ENCODE measurements around the gene ZNF268. TPM values are rescaled to one million over a fixed set of nuclear protein-coding genes. Genes with fewer than 3 reads are reported as not detected.

The ZNF268 gene
- total RNA-seq, 1 donor from 2014 or later, result 32.4 TPM

DNA sequence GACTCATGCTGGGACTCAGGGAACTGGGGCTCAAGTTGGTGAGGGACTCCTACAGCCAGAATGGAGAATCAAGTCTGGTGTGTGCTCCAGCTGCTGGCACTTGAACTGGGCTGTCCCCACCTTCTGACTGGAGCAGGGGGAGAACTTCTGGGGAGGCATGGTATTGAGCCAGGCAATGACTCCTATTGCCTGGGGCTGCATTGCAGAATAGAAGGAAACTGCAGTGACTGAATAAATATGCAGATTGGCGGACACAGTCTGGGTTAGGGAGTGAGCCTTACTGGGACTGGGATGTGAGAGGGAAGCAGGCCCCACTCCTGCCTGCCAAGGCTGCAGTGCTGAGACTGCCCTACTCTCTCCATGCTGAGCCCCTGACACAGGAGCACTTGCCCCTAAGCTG is 8.8 kb upstream of the ZNF268 start:
- H3K4me1 Mint-ChIP-seq (ENCODE audit: unreplicated experiment), result no peaks in the 10 kb centered on the region
- no peak overlapping the region for H3K4me3 Mint-ChIP-seq
- no peaks in the 10 kb centered on the region for H3K27me3 Mint-ChIP-seq
- no peak for DNase-seq (ENCODE audit: extremely low spot score, unreplicated experiment)
- no peaks in the 10 kb centered on the region for H3K36me3 Mint-ChIP-seq
- no peak overlapping the region for H3K27ac Mint-ChIP-seq
- H3K9me3 Mint-ChIP-seq, result peaks cover 8% of the 10 kb centered on the region
- TF ChIP-seq, protein P1, sequence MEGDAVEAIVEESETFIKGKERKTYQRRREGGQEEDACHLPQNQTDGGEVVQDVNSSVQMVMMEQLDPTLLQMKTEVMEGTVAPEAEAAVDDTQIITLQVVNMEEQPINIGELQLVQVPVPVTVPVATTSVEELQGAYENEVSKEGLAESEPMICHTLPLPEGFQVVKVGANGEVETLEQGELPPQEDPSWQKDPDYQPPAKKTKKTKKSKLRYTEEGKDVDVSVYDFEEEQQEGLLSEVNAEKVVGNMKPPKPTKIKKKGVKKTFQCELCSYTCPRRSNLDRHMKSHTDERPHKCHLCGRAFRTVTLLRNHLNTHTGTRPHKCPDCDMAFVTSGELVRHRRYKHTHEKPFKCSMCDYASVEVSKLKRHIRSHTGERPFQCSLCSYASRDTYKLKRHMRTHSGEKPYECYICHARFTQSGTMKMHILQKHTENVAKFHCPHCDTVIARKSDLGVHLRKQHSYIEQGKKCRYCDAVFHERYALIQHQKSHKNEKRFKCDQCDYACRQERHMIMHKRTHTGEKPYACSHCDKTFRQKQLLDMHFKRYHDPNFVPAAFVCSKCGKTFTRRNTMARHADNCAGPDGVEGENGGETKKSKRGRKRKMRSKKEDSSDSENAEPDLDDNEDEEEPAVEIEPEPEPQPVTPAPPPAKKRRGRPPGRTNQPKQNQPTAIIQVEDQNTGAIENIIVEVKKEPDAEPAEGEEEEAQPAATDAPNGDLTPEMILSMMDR (conservative IDR thresholded peaks at IDR 0.05), result no peak

DNA sequence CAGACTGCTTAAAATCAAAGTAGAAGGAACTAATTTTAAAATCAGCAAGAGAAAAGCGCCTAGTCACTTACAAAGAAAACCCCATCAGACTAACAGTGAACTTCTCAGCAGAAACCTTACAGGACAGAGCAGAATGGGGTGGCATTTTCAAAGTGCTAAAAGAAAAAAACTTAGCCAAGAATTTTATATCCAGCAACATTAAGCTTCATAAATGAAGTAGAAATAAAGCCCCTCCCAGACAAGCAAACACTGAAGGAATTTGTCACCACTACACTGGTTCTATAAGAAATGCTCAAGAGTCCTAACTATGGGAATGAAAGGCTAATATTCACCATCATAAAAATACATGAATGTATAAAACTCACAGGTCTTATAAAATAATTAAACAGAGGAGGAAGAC is 6.4 kb upstream of the ZNF268 start:
- DNase-seq (ENCODE audit: extremely low spot score, unreplicated experiment), result no peak
- Mint-ChIP-seq H3K27ac (no peak overlapping the region), H3K4me1 (ENCODE audit: unreplicated experiment) (no peaks in the 10 kb centered on the region), H3K9me3 (peaks cover 10% of the 10 kb centered on the region), H3K36me3 (no peaks in the 10 kb centered on the region), H3K27me3 (no peaks in the 10 kb centered on the region), H3K4me3 (no peak overlapping the region)
- TF ChIP-seq, protein P1 (conservative IDR thresholded peaks at IDR 0.05), result no peak

DNA sequence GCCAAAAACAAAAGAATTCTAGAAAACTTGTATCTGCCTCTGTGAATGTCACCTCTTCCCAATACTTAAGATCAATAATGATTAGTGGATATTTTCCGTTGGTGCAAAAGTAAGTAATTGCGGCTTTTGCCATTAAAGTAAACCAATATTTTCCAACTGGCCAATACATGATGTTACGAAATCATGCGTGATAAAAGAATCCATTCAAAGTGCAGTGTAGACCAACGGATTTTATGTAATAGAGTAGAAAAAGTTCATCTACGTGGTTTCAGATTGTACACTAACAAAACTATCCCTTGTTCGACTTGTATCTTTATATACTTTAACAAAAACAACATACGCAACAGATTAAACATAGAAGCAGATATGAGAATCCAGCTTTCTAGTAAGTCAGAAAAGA is 626 bp upstream of the ZNF268 start:
- peak overlapping the region; percentile 40 for H3K4me3 Mint-ChIP-seq

DNA sequence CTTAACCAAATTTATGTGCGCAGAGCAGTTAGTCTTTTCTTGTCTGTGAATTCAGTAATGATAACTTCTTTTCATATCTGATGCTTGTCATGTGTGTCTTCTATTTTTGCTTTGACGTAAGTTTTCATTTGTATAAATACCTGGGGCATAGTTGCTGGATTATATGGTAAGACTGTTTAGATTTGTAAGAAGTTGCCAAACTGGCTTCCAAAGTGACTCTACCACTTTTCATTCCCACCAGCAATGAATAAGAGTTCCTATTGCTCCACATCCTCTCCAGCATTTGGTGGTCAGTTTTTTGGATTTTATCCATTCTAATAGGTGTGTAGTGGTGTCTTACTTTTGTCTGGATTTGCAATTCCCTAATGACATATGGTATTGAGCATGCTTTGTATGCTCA is 8.9 kb downstream of the ZNF268 start:
- TF ChIP-seq, protein P1 (conservative IDR thresholded peaks at IDR 0.05), result no peak
- H3K4me1 Mint-ChIP-seq (ENCODE audit: unreplicated experiment), result no peaks in the 10 kb centered on the region
- peaks cover 97% of the 10 kb centered on the region for H3K36me3 Mint-ChIP-seq
- H3K27me3 Mint-ChIP-seq, result no peaks in the 10 kb centered on the region
- no peak for DNase-seq (ENCODE audit: extremely low spot score, unreplicated experiment)
- peaks cover 44% of the 10 kb centered on the region for H3K9me3 Mint-ChIP-seq
- H3K4me3 Mint-ChIP-seq, result no peak overlapping the region
- no peak overlapping the region for H3K27ac Mint-ChIP-seq

More for the DNA sequence above, 626 bp upstream of the ZNF268 start:
- no peak for DNase-seq (ENCODE audit: extremely low spot score, unreplicated experiment)
- Mint-ChIP-seq H3K36me3 (peaks cover 47% of the 10 kb centered on the region), H3K27me3 (no peaks in the 10 kb centered on the region), H3K9me3 (peaks cover 25% of the 10 kb centered on the region), H3K4me1 (ENCODE audit: unreplicated experiment) (no peaks in the 10 kb centered on the region), H3K27ac (no peak overlapping the region)
- TF ChIP-seq, protein P1 (conservative IDR thresholded peaks at IDR 0.05), result no peak

DNA sequence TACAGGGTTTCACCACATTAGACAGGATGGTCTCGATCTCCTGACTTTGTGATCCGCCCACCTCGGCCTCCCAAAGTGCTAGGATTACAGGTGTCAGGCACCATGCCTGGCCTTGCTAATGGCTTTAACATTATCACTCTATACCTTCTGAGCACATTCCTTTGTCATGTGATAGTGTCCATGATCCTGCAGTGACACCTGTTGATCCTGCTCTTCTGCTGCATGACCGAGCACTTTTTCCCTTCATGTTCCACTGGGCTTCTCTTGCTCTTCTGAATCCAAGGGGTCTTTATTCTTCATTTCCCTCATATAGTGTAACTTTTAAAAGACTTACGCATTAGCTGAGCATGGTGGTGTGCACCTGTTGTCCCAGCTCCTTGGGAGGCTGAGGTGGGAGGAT is 11.6 kb downstream of the ZNF268 start:
- Mint-ChIP-seq H3K9me3 (peaks cover 43% of the 10 kb centered on the region), H3K4me1 (ENCODE audit: unreplicated experiment) (no peaks in the 10 kb centered on the region), H3K27me3 (no peaks in the 10 kb centered on the region), H3K27ac (no peak overlapping the region), H3K36me3 (peaks cover 82% of the 10 kb centered on the region), H3K4me3 (no peak overlapping the region)
- TF ChIP-seq, protein P1 (conservative IDR thresholded peaks at IDR 0.05), result no peak
- DNase-seq (ENCODE audit: extremely low spot score, unreplicated experiment), result no peak

DNA sequence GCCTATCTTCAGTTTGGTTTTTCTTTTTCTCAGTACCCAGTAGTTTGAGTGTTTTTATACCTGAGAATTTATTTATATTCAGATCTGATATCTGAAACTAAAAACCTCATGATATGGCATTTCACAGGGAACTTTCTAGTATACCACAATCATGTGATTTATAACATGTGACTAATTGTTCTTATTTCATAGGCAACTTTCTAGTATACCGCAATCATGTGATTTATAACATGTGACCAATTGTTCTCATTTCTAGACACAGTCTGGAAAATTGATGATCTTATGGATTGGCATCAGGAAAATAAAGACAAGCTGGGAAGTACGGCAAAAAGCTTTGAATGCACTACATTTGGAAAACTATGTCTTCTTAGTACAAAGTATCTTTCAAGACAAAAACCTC is 20.6 kb downstream of the ZNF268 start:
- H3K27ac Mint-ChIP-seq, result no peak overlapping the region
- TF ChIP-seq, protein P1 (conservative IDR thresholded peaks at IDR 0.05), result no peak
- H3K9me3 Mint-ChIP-seq, result peaks cover 42% of the 10 kb centered on the region

More for the DNA sequence above, 20.6 kb downstream of the ZNF268 start:
- H3K27me3 Mint-ChIP-seq, result no peaks in the 10 kb centered on the region
- no peaks in the 10 kb centered on the region for H3K4me1 Mint-ChIP-seq (ENCODE audit: unreplicated experiment)
- H3K36me3 Mint-ChIP-seq, result peaks cover 64% of the 10 kb centered on the region
- H3K4me3 Mint-ChIP-seq, result no peak overlapping the region
- DNase-seq (ENCODE audit: extremely low spot score, unreplicated experiment), result no peak

Data from type B pancreatic cell (in vitro differentiated cells).